ENCODE results near the gene IFITM5.

DNA sequence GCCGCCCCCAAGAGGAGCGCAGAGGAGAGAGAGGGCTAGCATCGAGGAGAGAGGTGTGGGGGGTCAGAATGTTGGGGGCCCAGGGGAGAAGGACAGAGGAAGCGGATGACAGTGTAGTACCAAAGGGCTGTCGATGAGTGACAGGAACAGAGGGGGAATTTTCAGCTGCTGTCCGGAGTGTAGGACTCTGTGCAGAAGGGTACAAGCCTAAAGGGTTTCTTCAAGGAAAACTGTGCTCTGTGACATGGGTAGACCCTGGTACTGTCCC lies 26.5 kb downstream of the IFITM5 start:
- TF ChIP-seq, protein P1, sequence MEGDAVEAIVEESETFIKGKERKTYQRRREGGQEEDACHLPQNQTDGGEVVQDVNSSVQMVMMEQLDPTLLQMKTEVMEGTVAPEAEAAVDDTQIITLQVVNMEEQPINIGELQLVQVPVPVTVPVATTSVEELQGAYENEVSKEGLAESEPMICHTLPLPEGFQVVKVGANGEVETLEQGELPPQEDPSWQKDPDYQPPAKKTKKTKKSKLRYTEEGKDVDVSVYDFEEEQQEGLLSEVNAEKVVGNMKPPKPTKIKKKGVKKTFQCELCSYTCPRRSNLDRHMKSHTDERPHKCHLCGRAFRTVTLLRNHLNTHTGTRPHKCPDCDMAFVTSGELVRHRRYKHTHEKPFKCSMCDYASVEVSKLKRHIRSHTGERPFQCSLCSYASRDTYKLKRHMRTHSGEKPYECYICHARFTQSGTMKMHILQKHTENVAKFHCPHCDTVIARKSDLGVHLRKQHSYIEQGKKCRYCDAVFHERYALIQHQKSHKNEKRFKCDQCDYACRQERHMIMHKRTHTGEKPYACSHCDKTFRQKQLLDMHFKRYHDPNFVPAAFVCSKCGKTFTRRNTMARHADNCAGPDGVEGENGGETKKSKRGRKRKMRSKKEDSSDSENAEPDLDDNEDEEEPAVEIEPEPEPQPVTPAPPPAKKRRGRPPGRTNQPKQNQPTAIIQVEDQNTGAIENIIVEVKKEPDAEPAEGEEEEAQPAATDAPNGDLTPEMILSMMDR (IDR thresholded peaks at IDR 0.05): no peak
- TF ChIP-seq POLR2AphosphoS5 (IDR thresholded peaks at IDR 0.05): no peak
- TF ChIP-seq POLR2A (IDR thresholded peaks at IDR 0.05): no peak
- TF ChIP-seq EP300 (IDR thresholded peaks at IDR 0.05): no peak
